Osteoblast (primary cell): Measurements from ENCODE around the gene MAGOH. TPM values are rescaled to one million over a fixed set of nuclear protein-coding genes. Genes with fewer than 3 reads are reported as not detected.

Experiments
- DNase-seq: peaks from one replicate; pipeline ENCODE4 v3.0.0; 2011; ENCODE audit warnings: low spot score, mixed read lengths; ENCODE audit not compliant: insufficient read length; ENCODE audit errors: missing footprints
- H2AFZ ChIP-seq: 2 replicates; pipeline ENCODE4 v1.6.0; 2011; ENCODE audit warnings: mild to moderate bottlenecking, low read length
- H3K27ac ChIP-seq: 2 replicates; pipeline ENCODE4 v1.5.1; 2011; ENCODE audit warnings: mild to moderate bottlenecking, low read depth, low read length, moderate library complexity
- H3K27me3 ChIP-seq: 2 replicates; pipeline ENCODE4 v1.6.0; 2012; ENCODE audit warnings: mild to moderate bottlenecking, control low read depth, inconsistent platforms, low read length, moderate library complexity; ENCODE audit not compliant: insufficient read depth
- H3K36me3 ChIP-seq: 2 replicates; pipeline ENCODE4 v1.5.1; 2011; ENCODE audit warnings: mild to moderate bottlenecking, low read length, control low read depth, moderate library complexity; ENCODE audit not compliant: insufficient read depth
- H3K4me1 ChIP-seq: 2 replicates; pipeline ENCODE4 v1.5.1; 2011; ENCODE audit warnings: mild to moderate bottlenecking, low read length, control low read depth, moderate library complexity; ENCODE audit not compliant: insufficient read depth
- H3K4me2 ChIP-seq: 2 replicates; pipeline ENCODE4 v1.6.0; 2011; ENCODE audit warnings: mild to moderate bottlenecking, low read length; ENCODE audit not compliant: insufficient read depth
- H3K4me3 ChIP-seq: fragments of 200-600 bp; sonication (generic); 3 replicates; pipeline ENCODE4 v1.5.1; 2012; ENCODE audit warnings: mild to moderate bottlenecking, low read length, inconsistent platforms; ENCODE audit not compliant: insufficient read depth
- H3K79me2 ChIP-seq: 2 replicates; pipeline ENCODE4 v1.6.0; 2012; ENCODE audit warnings: mild to moderate bottlenecking, low read length, control low read depth, inconsistent platforms; ENCODE audit not compliant: insufficient read depth
- H3K9me3 ChIP-seq: 2 replicates; pipeline ENCODE4 v1.5.1; 2011; ENCODE audit warnings: low read depth, low read length, control low read depth
- H4K20me1 ChIP-seq: 2 replicates; pipeline ENCODE4 v1.6.0; 2012; ENCODE audit warnings: mild to moderate bottlenecking, low read length, control low read depth; ENCODE audit not compliant: insufficient read depth
- CTCF ChIP-seq: IDR thresholded peaks from 2 replicates; pipeline ENCODE4 v1.5.1; 2011; ENCODE audit warnings: mild to moderate bottlenecking, low read depth, low read length, moderate library complexity; ENCODE audit errors: extremely low read depth
- total RNA-seq: library from RNA; depleted of rRNA; stranded (reverse); fragments of >200 nt; gene quantifications from 2 replicates; pipeline ENCODE4 v1.2.3, GENCODE V29; 2012

Gene MAGOH
- total RNA-seq, 1 donor: 22.8 TPM

- Histone ChIP-seq H3K4me3 (no peak overlapping the region), H3K27me3 (no peaks in the 10 kb centered on the region), H2AFZ (no peak overlapping the region), H3K27ac (no peak overlapping the region), H3K9me3 (no peaks in the 10 kb centered on the region), H3K4me2 (no peak overlapping the region), H3K4me1 (peaks cover 2% of the 10 kb centered on the region), H3K36me3 (peaks cover 7% of the 10 kb centered on the region), H3K79me2 (no peaks in the 10 kb centered on the region), H4K20me1 (no peaks in the 10 kb centered on the region)
- no peak for DNase-seq
- no peak for TF ChIP-seq CTCF
Measured at GRCh38 chr1:53264048-53264447, 25.7 kb upstream of the MAGOH start.

- Histone ChIP-seq H3K9me3 (no peaks in the 10 kb centered on the region), H3K4me2 (no peak overlapping the region), H2AFZ (no peak overlapping the region), H4K20me1 (no peaks in the 10 kb centered on the region), H3K27ac (no peak overlapping the region), H3K27me3 (no peaks in the 10 kb centered on the region), H3K4me1 (peaks cover 2% of the 10 kb centered on the region), H3K79me2 (no peaks in the 10 kb centered on the region), H3K4me3 (no peak overlapping the region), H3K36me3 (peaks cover 7% of the 10 kb centered on the region)
- DNase-seq: no peak
- no peak for TF ChIP-seq CTCF
Measured at GRCh38 chr1:53262000-53262399, 23.7 kb upstream of the MAGOH start.

- Histone ChIP-seq H3K27me3 (no peaks in the 10 kb centered on the region), H3K4me2 (no peak overlapping the region), H3K4me1 (peaks cover 2% of the 10 kb centered on the region), H2AFZ (no peak overlapping the region), H3K79me2 (no peaks in the 10 kb centered on the region), H3K9me3 (no peaks in the 10 kb centered on the region), H3K4me3 (no peak overlapping the region), H3K36me3 (peaks cover 10% of the 10 kb centered on the region), H4K20me1 (no peaks in the 10 kb centered on the region), H3K27ac (no peak overlapping the region)
- TF ChIP-seq CTCF: no peak
- no peak for DNase-seq
Measured at GRCh38 chr1:53260631-53261247, 22.4 kb upstream of the MAGOH start.

GRCh38 chr1:53259932-53260331 is 21.6 kb upstream of the MAGOH start:
- H3K36me3 ChIP-seq: peaks cover 3% of the 10 kb centered on the region

More at GRCh38 chr1:53259932-53260331, 21.6 kb upstream of the MAGOH start:
- no peak overlapping the region for H3K4me3 ChIP-seq
- peak; percentile 43 for DNase-seq
- no peak overlapping the region for H3K4me2 ChIP-seq
- no peaks in the 10 kb centered on the region for H3K4me1 ChIP-seq
- H3K9me3 ChIP-seq: no peaks in the 10 kb centered on the region
- H3K79me2 ChIP-seq: no peaks in the 10 kb centered on the region
- H3K27ac ChIP-seq: no peak overlapping the region
- H2AFZ ChIP-seq: no peak overlapping the region
- TF ChIP-seq CTCF: no peak
- H3K27me3 ChIP-seq: no peaks in the 10 kb centered on the region
- H4K20me1 ChIP-seq: no peaks in the 10 kb centered on the region
